WTC11 (cell line): ENCODE results near the gene CHD9NB.

Experiments used
- ATF1 ChIP-seq: sonication (generic); formaldehyde crosslinking; IDR thresholded peaks from 2 replicates; pipeline ENCODE4 v1.8.1; 2023; ENCODE audit warnings: mild to moderate bottlenecking, moderate library complexity, missing genetic modification reagents
- CTCF ChIP-seq: fragments of 200-600 bp; IDR thresholded peaks from 2 replicates; pipeline ENCODE4 v1.8.0; 2022; ENCODE audit warnings: antibody characterized with exemption
- E2F1 ChIP-seq: sonication (generic); formaldehyde crosslinking; IDR thresholded peaks from 2 replicates; pipeline ENCODE4 v1.8.0; 2022; ENCODE audit warnings: mild to moderate bottlenecking, missing genetic modification reagents
- E2F4 ChIP-seq: sonication (generic); formaldehyde crosslinking; IDR thresholded peaks from 2 replicates; pipeline ENCODE4 v1.8.1; 2022; ENCODE audit warnings: low read depth, mild to moderate bottlenecking, moderate library complexity, missing genetic modification reagents, borderline replicate concordance
- ETV6 ChIP-seq: sonication (generic); formaldehyde crosslinking; IDR thresholded peaks from 2 replicates; pipeline ENCODE4 v1.8.1; 2022; ENCODE audit warnings: mild to moderate bottlenecking, missing genetic modification reagents
- FOXP1 ChIP-seq: sonication (generic); formaldehyde crosslinking; IDR thresholded peaks from 2 replicates; pipeline ENCODE4 v1.8.0; 2022; ENCODE audit warnings: missing genetic modification reagents, mild to moderate bottlenecking, moderate library complexity, borderline replicate concordance
- NFYB ChIP-seq: sonication (generic); formaldehyde crosslinking; conservative IDR thresholded peaks from 2 replicates; pipeline ENCODE4 v1.8.0; 2022; ENCODE audit warnings: low read depth, missing genetic modification reagents
- ZNF121 ChIP-seq: sonication (generic); formaldehyde crosslinking; IDR thresholded peaks from 2 replicates; pipeline ENCODE4 v1.8.0; 2023; ENCODE audit warnings: missing genetic modification reagents
- ZNF232 ChIP-seq: sonication (generic); formaldehyde crosslinking; IDR thresholded peaks from 2 replicates; pipeline ENCODE4 v1.8.0; 2022; ENCODE audit warnings: mild to moderate bottlenecking, missing genetic modification reagents

GRCh38 chr16:53031323-53031942, 21.3 kb downstream of the CHD9NB start:
- TF ChIP-seq ZNF232 (CRISPR knock-in tag) (no peak), CTCF (no peak), E2F4 (CRISPR knock-in tag) (no peak), ZNF121 (CRISPR knock-in tag) (no peak), FOXP1 (CRISPR knock-in tag) (no peak), E2F1 (CRISPR knock-in tag) (no peak), ATF1 (CRISPR knock-in tag) (no peak), NFYB (CRISPR knock-in tag) (no peak), ETV6 (no peak)
